Smooth muscle cell (in vitro differentiated cells): ENCODE measurements around the gene AKR1B15. TPM values are rescaled to one million over a fixed set of nuclear protein-coding genes. Genes with fewer than 3 reads are reported as not detected.

Experiments used
- DNase-seq: peaks from one replicate; lab custom pipeline; 2025; ENCODE audit not compliant: unreplicated experiment; lab: John Stamatoyannopoulos, UW
- H2AFZ ChIP-seq: fragments of 200-600 bp; sonication (generic); 2 replicates; pipeline ENCODE4 v1.6.0; 2016; ENCODE audit warnings: antibody characterized with exemption, low read depth, mild to moderate bottlenecking
- H3F3A ChIP-seq: fragments of 200-600 bp; sonication (generic); 2 replicates; pipeline ENCODE4 v1.6.0; 2017; ENCODE audit warnings: antibody characterized with exemption, low read depth
- H3K27ac ChIP-seq: fragments of 200-600 bp; sonication (generic); 2 replicates; pipeline ENCODE4 v1.5.1; 2016; ENCODE audit warnings: low read depth, mild to moderate bottlenecking
- H3K27me3 ChIP-seq: fragments of 200-600 bp; sonication (generic); 2 replicates; pipeline ENCODE4 v1.6.1; 2016; ENCODE audit warnings: low read depth, mild to moderate bottlenecking
- H3K36me3 ChIP-seq: fragments of 200-600 bp; sonication (generic); 2 replicates; pipeline ENCODE4 v1.5.1; 2016; ENCODE audit warnings: low read depth
- H3K4me1 ChIP-seq: fragments of 200-600 bp; sonication (generic); 2 replicates; pipeline ENCODE4 v1.5.1; 2016; ENCODE audit warnings: low read depth
- H3K4me2 ChIP-seq: fragments of 200-600 bp; sonication (generic); 2 replicates; pipeline ENCODE4 v1.6.0; 2016; ENCODE audit warnings: mild to moderate bottlenecking
- H3K4me3 ChIP-seq: fragments of 200-600 bp; sonication (generic); 2 replicates; pipeline ENCODE4 v1.5.1; 2016; ENCODE audit warnings: mild to moderate bottlenecking
- H3K79me2 ChIP-seq: fragments of 200-600 bp; sonication (generic); 2 replicates; pipeline ENCODE4 v1.6.0; 2016; ENCODE audit warnings: low read depth, mild to moderate bottlenecking
- H3K9ac ChIP-seq: fragments of 200-600 bp; sonication (generic); 2 replicates; pipeline ENCODE4 v1.6.0; 2016; ENCODE audit warnings: low read depth
- H3K9me3 ChIP-seq: fragments of 200-600 bp; sonication (generic); replicated peaks from 2 replicates; pipeline ENCODE4 v1.5.1; 2016; ENCODE audit warnings: low read depth
- H4K20me1 ChIP-seq: fragments of 200-600 bp; sonication (generic); 2 replicates; pipeline ENCODE4 v1.6.0; 2016; ENCODE audit warnings: low read depth
- CTCF ChIP-seq: fragments of 200-600 bp; sonication (generic); IDR thresholded peaks from 2 replicates; pipeline ENCODE4 v1.5.1; 2017; ENCODE audit warnings: borderline replicate concordance, mild to moderate bottlenecking, antibody characterized with exemption; ENCODE audit not compliant: insufficient read depth, poor library complexity, severe bottlenecking
- WGBS: methylation state at CpG from one replicate; pipeline ENCODE4 v1.1.7; 2016; ENCODE audit warnings: low lambda C conversion rate; 5-methylcytosine and 5-hydroxymethylcytosine counted together
- polyA plus RNA-seq: library from polyadenylated mRNA; unstranded; fragments of >200 nt; fragmentation: Nextera tagmentation; extraction: Ambion mirVana; gene quantifications from 2 replicates; pipeline ENCODE4 v1.2.1, GENCODE V29; 2016
- total RNA-seq: library from RNA; depleted of rRNA; stranded (reverse); fragments of >200 nt; gene quantifications from 2 replicates; pipeline ENCODE4 v1.2.3, GENCODE V29; 2014

AKR1B15 gene
- total and polyA plus RNA-seq, 2 experiments from 2014 or later = 0.43 to 0.81 TPM

- TF ChIP-seq CTCF = no peak
- Histone ChIP-seq H3K36me3 (no peaks in the 10 kb centered on the region), H3K4me1 (no peaks in the 10 kb centered on the region), H3K9me3 (no peaks in the 10 kb centered on the region), H4K20me1 (no peaks in the 10 kb centered on the region), H3F3A (no peaks in the 10 kb centered on the region), H3K79me2 (no peaks in the 10 kb centered on the region), H3K4me3 (no peak overlapping the region), H3K27ac (no peak overlapping the region), H3K4me2 (no peak overlapping the region), H2AFZ (no peak overlapping the region), H3K9ac (no peak overlapping the region), H3K27me3 (no peaks in the 10 kb centered on the region)
- no peak for DNase-seq
- 60% methylated on average over 2 of the region's 2 CpGs for WGBS
Measured at GRCh38 chr7:134571101-134571500, 22.2 kb downstream of the AKR1B15 start.

GRCh38 chr7:134571746-134572461 lies 23.0 kb downstream of the AKR1B15 start:
- Histone ChIP-seq H3K36me3 (no peaks in the 10 kb centered on the region), H3K9me3 (no peaks in the 10 kb centered on the region), H3K79me2 (no peaks in the 10 kb centered on the region), H3K4me1 (no peaks in the 10 kb centered on the region), H2AFZ (no peak overlapping the region), H3K9ac (no peak overlapping the region), H3K4me2 (no peak overlapping the region), H3K27ac (no peak overlapping the region), H3K27me3 (no peaks in the 10 kb centered on the region), H3F3A (no peaks in the 10 kb centered on the region), H3K4me3 (no peak overlapping the region), H4K20me1 (no peaks in the 10 kb centered on the region)
- no peak for TF ChIP-seq CTCF
- 92% methylated on average over 6 of the region's 6 CpGs for WGBS
- no peak for DNase-seq

GRCh38 chr7:134574322-134574721 lies 25.4 kb downstream of the AKR1B15 start:
- Histone ChIP-seq H3K4me1 (no peaks in the 10 kb centered on the region), H3K4me2 (no peak overlapping the region), H2AFZ (no peak overlapping the region), H4K20me1 (no peaks in the 10 kb centered on the region), H3K27ac (no peak overlapping the region), H3K4me3 (no peak overlapping the region), H3K9me3 (no peaks in the 10 kb centered on the region), H3K9ac (no peak overlapping the region), H3K79me2 (no peaks in the 10 kb centered on the region), H3F3A (no peaks in the 10 kb centered on the region), H3K36me3 (no peaks in the 10 kb centered on the region), H3K27me3 (no peaks in the 10 kb centered on the region)
- no peak for DNase-seq
- no peak for TF ChIP-seq CTCF
- WGBS = 93% methylated on average over 2 of the region's 2 CpGs

GRCh38 chr7:134584290-134584689 lies 35.4 kb downstream of the AKR1B15 start:
- H4K20me1 ChIP-seq = no peaks in the 10 kb centered on the region
- no peak for DNase-seq
- no peak overlapping the region for H3K27ac ChIP-seq
- H3K4me1 ChIP-seq = no peaks in the 10 kb centered on the region
- H3F3A ChIP-seq = no peaks in the 10 kb centered on the region
- WGBS = 53% methylated on average over 1 of the region's 1 CpG
- H3K27me3 ChIP-seq = peaks cover 8% of the 10 kb centered on the region
- no peaks in the 10 kb centered on the region for H3K36me3 ChIP-seq
- no peak overlapping the region for H3K9ac ChIP-seq
- H3K79me2 ChIP-seq = no peaks in the 10 kb centered on the region
- no peaks in the 10 kb centered on the region for H3K9me3 ChIP-seq
- H2AFZ ChIP-seq = no peak overlapping the region
- no peak for TF ChIP-seq CTCF
- no peak overlapping the region for H3K4me3 ChIP-seq
- no peak overlapping the region for H3K4me2 ChIP-seq
